Natural killer cell (primary cell): ENCODE data around the gene FER1L5. TPM values are rescaled to one million over a fixed set of nuclear protein-coding genes. Genes with fewer than 3 reads are reported as not detected.
"Not testable (repeated sequence)": the region's sequence is repeated elsewhere in the genome, so short reads cannot be mapped to it uniquely, and the experiment has no call there.

ENCODE experiments used
- ATAC-seq, 3 donors: fragments of 150-1000 bp in 2 of 3; fragments of 200-7000 bp in 1 of 3; cut with Tn5 transposase; 1 replicate in 1 of 3; 2 replicates in 2 of 3; pipeline ENCODE4 v1.10.0; 2021; ENCODE audit warnings: mild to moderate bottlenecking in 2 of 3, moderate library complexity in 2 of 3
- DNase-seq, 2 donors: peaks; one replicate each; pipeline versions ENCODE4 v3.0.0 to v3.0.0-alpha.2; 2013 to 2021; ENCODE audit warnings: mixed read lengths in 1 of 2
- H3K27ac ChIP-seq: one replicate; pipeline ENCODE4 v1.5.1; 2013; ENCODE audit warnings: mild to moderate bottlenecking, low read length
- H3K27me3 ChIP-seq: one replicate; pipeline ENCODE4 v1.6.1; 2013; ENCODE audit warnings: low read length; ENCODE audit not compliant: control insufficient read depth, insufficient read depth
- H3K36me3 ChIP-seq: one replicate; pipeline ENCODE4 v1.6.1; 2013; ENCODE audit warnings: low read length; ENCODE audit not compliant: control insufficient read depth, insufficient read depth
- H3K4me1 ChIP-seq: one replicate; pipeline ENCODE4 v1.6.1; 2013; ENCODE audit warnings: low read length; ENCODE audit not compliant: control insufficient read depth, insufficient read depth
- H3K4me3 ChIP-seq: one replicate; pipeline ENCODE4 v1.5.1; 2013; ENCODE audit warnings: low read length
- H3K9me3 ChIP-seq: one replicate; pipeline ENCODE4 v1.6.1; 2013; ENCODE audit warnings: low read length; ENCODE audit not compliant: control insufficient read depth, insufficient read depth
- H3K27ac Mint-ChIP-seq, 2 donors: one replicate each; pipeline ENCODE4 v1.8.0; 2022; ENCODE audit warnings: mild to moderate bottlenecking in 2 of 2, mixed read lengths in 2 of 2, moderate library complexity in 1 of 2
- H3K27me3 Mint-ChIP-seq, 2 donors: one replicate each; pipeline ENCODE4 v1.8.0; 2022; ENCODE audit warnings: low read depth in 2 of 2, mixed read lengths in 2 of 2
- H3K36me3 Mint-ChIP-seq: one replicate; pipeline ENCODE4 v1.8.0; 2022; ENCODE audit warnings: mixed read lengths
- H3K4me1 Mint-ChIP-seq, 2 donors: one replicate each; pipeline ENCODE4 v1.8.0; 2022; ENCODE audit warnings: mixed read lengths in 2 of 2
- H3K4me3 Mint-ChIP-seq: one replicate; pipeline ENCODE4 v1.8.0; 2022; ENCODE audit warnings: mild to moderate bottlenecking, moderate library complexity, mixed read lengths
- H3K9me3 Mint-ChIP-seq, 2 donors: one replicate each; pipeline ENCODE4 v1.8.0; 2022; ENCODE audit warnings: mixed read lengths in 2 of 2
- WGBS: methylation state at CpG from one replicate; pipeline ENCODE4 v1.1.7; 2013; ENCODE audit warnings: missing lambda C conversion rate; ENCODE audit not compliant: insufficient coverage; 5-methylcytosine and 5-hydroxymethylcytosine counted together
- intact Hi-C: fragments of 100-400 bp; cut with micrococcal nuclease; formaldehyde crosslinking; loops from one replicate; pipeline ENCODE4 v1.14.2; 2022
- total RNA-seq, 4 donors: library from RNA; stranded (reverse); fragments of 120-200 nt in 1 of 4; gene quantifications; one replicate each; pipeline versions ENCODE4 v1.2.3 to v1.2.4, GENCODE V29; 2013 to 2022
- TF ChIP-seq, protein P1 (sequence below): fragments of 200-600 bp; IDR thresholded peaks from one replicate; pipeline ENCODE4 v1.8.0; 2022; ENCODE audit warnings: antibody characterized with exemption

The FER1L5 gene
- total RNA-seq, 3 donors from 2014 or later (not counting 1 experiment from before 2014, with no cell fraction given) = not detected

DNA sequence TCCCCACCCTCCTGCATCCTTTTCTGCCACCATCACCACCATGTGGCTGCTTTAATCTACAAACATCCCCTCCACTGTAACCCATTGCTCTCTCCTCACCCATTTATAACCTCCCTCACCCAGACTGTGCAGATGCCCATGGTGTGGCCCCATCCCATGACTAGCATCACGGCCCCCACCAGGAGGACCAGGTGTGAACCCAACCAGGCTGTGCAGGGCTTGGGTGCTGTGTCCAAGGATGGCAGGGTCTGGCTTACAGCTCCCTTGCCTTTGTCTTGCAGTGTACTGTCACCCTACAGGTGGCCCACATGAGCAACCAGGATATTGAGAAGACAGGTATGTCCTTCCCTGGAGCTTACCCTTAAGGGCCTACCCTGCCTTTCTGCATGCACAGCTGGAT lies 6.8 kb downstream of the FER1L5 start:
- H3K9me3 ChIP-seq = no peaks in the 10 kb centered on the region
- intact Hi-C loops = no loop called here

DNA sequence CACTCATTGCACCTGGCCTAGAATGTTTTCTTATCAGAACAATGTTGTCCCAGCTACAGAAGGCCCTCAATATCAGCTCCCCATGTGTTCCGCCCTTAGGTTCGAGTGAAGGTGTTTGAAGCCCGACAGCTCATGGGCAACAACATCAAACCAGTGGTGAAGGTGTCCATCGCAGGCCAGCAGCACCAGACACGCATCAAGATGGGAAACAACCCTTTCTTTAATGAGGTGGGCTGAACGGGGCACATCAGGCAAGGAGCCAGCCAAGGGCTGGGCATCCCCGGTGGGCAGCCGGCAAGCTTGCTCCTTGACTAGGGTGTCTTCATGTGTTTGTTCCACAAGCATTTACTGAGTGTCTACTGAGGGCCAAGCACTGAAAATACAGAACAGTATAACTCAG lies 9.2 kb downstream of the FER1L5 start:
- DNase-seq = no peak
- no peaks in the 10 kb centered on the region for H3K36me3 ChIP-seq

More for the DNA sequence above, 6.8 kb downstream of the FER1L5 start:
- 96% methylated on average over 1 of the region's 1 CpG for WGBS
- DNase-seq (no peak), ATAC-seq (no peak)
- H3K4me3 ChIP-seq = no peak overlapping the region
- TF ChIP-seq, protein P1, sequence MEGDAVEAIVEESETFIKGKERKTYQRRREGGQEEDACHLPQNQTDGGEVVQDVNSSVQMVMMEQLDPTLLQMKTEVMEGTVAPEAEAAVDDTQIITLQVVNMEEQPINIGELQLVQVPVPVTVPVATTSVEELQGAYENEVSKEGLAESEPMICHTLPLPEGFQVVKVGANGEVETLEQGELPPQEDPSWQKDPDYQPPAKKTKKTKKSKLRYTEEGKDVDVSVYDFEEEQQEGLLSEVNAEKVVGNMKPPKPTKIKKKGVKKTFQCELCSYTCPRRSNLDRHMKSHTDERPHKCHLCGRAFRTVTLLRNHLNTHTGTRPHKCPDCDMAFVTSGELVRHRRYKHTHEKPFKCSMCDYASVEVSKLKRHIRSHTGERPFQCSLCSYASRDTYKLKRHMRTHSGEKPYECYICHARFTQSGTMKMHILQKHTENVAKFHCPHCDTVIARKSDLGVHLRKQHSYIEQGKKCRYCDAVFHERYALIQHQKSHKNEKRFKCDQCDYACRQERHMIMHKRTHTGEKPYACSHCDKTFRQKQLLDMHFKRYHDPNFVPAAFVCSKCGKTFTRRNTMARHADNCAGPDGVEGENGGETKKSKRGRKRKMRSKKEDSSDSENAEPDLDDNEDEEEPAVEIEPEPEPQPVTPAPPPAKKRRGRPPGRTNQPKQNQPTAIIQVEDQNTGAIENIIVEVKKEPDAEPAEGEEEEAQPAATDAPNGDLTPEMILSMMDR = no peak
- H3K4me3 Mint-ChIP-seq = no peak overlapping the region
- H3K27me3 ChIP-seq = no peaks in the 10 kb centered on the region
- H3K4me1 Mint-ChIP-seq = no peaks in the 10 kb centered on the region
- H3K4me1 ChIP-seq = no peaks in the 10 kb centered on the region
- no peaks in the 10 kb centered on the region for H3K36me3 Mint-ChIP-seq
- no peak overlapping the region for H3K27ac ChIP-seq
- H3K9me3 Mint-ChIP-seq = no peaks in the 10 kb centered on the region
- H3K36me3 ChIP-seq = no peaks in the 10 kb centered on the region
- H3K27ac Mint-ChIP-seq = no peak overlapping the region
- peaks cover 0 to 6% of the 10 kb centered on the region in 2 donors for H3K27me3 Mint-ChIP-seq

DNA sequence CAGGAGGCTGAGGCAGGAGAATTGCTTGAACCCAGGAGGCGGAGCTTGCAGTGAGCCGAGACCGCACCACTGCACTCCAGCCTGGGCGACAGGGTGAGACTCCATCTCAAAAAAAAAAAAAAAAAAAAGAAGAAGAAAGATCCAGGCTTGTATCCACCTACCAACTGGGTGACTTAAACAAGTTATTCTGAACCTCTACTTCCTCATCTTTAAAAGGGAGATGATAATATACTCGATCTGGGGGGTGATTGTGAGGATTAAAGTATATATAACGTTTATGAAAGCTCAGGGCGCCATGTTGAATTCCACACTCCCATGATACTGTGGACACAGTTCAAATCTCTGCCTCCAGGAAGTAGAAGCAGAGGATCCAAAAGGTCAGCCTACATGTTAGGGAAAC lies 12.2 kb downstream of the FER1L5 start:
- H3K27me3 ChIP-seq, H3K36me3 Mint-ChIP-seq, H3K9me3 Mint-ChIP-seq, H3K4me3 Mint-ChIP-seq, intact Hi-C loops, H3K4me3 ChIP-seq, H3K27ac ChIP-seq, H3K27ac Mint-ChIP-seq, H3K4me1 Mint-ChIP-seq, H3K36me3 ChIP-seq, DNase-seq, ATAC-seq, H3K9me3 ChIP-seq, H3K4me1 ChIP-seq: not testable (repeated sequence)
- H3K27me3 Mint-ChIP-seq = peaks cover 0 to 11% of the 10 kb centered on the region in 2 donors
- 96% methylated on average over 7 of the region's 7 CpGs for WGBS

More for the DNA sequence above, 9.2 kb downstream of the FER1L5 start:
- 93% methylated on average over 8 of the region's 8 CpGs for WGBS
- no peak overlapping the region for H3K4me3 ChIP-seq
- Mint-ChIP-seq H3K4me1 (no peaks in the 10 kb centered on the region), H3K36me3 (no peaks in the 10 kb centered on the region), H3K27ac (no peak overlapping the region), H3K27me3 (peaks cover 0 to 9% of the 10 kb centered on the region in 2 donors), H3K9me3 (no peaks in the 10 kb centered on the region), H3K4me3 (no peak overlapping the region)
- intact Hi-C loops = no loop called here
- no peaks in the 10 kb centered on the region for H3K9me3 ChIP-seq
- H3K27ac ChIP-seq = no peak overlapping the region
- ATAC-seq = no peak
- H3K27me3 ChIP-seq = no peaks in the 10 kb centered on the region
- no peaks in the 10 kb centered on the region for H3K4me1 ChIP-seq
- TF ChIP-seq, protein P1 = no peak

DNA sequence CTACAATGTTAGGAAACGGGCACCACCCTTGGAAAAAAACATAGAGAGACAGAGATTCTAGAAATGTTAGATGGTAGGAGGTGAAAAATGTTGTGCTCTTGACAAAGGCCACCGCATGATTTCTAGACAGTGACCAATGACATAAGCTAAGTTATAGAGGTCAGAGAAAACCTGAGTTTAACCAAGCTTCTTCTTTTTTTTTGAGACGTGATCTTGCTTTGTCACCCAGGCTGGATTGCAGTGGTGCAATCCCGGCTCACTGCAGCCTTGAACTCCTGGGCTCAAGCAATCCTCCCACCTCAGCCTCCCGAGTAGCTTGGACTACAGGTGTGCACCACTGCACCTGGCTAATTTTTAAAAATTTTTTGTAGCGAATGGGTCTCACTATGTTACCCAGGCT lies 13.0 kb downstream of the FER1L5 start:
- no peak for DNase-seq
- H3K27ac ChIP-seq = no peak overlapping the region
- Mint-ChIP-seq H3K4me1 (no peaks in the 10 kb centered on the region), H3K4me3 (no peak overlapping the region), H3K27me3 (peaks cover 0 to 11% of the 10 kb centered on the region in 2 donors), H3K36me3 (no peaks in the 10 kb centered on the region), H3K9me3 (no peaks in the 10 kb centered on the region), H3K27ac (no peak overlapping the region)
- TF ChIP-seq, protein P1 = no peak
- H3K4me3 ChIP-seq = no peak overlapping the region
- no peaks in the 10 kb centered on the region for H3K9me3 ChIP-seq
- H3K36me3 ChIP-seq = no peaks in the 10 kb centered on the region
- intact Hi-C loops = no loop called here
- ATAC-seq = no peak
- 79% methylated on average over 6 of the region's 6 CpGs for WGBS
- no peaks in the 10 kb centered on the region for H3K27me3 ChIP-seq
- H3K4me1 ChIP-seq = no peaks in the 10 kb centered on the region
